ENCODE results near the gene BECN2.
"Not testable (repeated sequence)": the region's sequence is repeated elsewhere in the genome, so short reads cannot be mapped to it uniquely, and the experiment has no call there.

The BECN2 gene

DNA sequence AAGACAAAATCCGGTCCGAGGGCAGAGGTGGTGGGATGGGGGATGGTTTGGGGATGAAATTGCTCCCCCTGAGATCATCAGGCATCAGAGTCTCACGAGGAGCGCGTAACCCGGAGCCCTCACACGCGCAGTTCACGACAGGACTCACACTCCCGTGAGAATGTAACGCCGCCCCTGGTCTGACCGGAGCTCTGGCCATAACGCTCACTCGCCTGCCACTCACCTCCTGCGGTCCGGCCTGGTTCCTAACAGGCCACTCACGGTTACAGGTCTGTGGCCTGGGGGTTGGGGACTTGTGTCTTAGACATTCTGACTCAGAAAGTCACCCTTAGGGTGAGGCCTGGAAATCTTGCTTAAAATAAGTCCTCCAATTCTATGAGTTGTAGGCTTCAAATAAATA, 21.5 kb downstream of the BECN2 start:
- DNase-seq (ENCODE audit: low read depth in 2 of 2) = no peak

DNA sequence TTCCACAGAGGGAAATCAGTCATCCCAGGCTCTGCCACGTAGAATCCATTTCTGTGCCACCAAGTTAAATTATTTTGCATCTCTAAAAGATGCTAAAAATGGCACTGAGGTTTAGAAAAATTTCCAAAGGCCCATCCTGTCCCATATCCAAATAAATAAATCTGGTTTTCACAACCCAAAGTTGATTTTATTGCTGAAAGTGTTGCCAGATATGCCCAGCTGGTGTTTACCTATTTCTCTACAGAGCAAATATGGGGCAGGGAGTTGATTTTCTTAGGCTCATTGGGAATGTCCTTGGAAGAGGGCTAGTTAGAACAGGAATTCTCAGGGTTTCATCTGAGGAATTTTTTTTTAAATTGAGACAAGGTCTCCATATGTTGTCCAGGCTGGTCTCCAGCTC, 22.4 kb downstream of the BECN2 start:
- no peak for DNase-seq (ENCODE audit: low read depth in 2 of 2)

DNA sequence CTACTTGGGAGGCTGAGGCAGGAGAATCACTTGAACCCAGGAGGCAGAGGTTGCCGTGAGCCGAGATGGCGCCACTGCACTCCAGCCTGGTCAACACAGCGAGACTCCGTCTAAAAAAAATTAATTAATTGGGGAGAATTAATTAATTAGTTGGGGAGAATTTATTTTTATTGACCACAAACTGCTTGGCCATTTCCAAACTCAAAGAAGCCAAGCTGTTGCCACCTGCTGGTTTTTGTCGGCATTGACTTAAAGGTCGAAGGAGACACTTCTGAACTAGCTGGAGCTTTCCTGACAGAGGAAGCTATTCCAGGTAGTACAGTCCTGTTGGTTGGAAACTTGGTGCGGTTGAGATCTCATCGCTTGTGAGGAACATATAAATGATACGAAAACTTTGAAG, 28.2 kb downstream of the BECN2 start:
- DNase-seq (ENCODE audit: low read depth in 2 of 2) = no peak

DNA sequence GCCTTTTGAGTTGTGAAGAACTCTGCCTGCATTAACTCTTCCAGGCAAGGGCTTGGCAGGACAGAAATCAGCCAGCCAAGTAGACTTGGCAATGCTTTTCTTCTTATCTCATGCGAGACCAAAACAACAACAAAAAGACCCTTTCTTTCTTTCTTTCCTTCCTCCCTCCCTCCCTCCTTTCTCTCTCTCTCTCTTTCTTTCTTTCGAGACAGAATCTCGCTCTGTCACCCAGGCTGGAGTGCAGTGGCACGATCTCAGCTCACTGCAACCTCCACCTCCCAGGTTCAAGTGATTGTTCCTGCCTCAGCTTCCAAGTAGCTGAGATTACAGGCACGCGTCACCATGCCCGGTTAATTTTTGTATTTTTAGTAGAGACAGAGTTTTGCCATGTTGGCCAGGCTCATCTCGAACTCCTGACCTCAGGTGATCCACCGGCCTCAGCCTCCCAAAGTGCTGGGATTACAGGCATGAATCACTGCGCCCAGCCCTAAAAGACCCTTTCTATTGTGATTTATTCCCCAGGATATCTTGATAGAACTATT, 30.9 kb downstream of the BECN2 start:
- not testable (repeated sequence) for DNase-seq (ENCODE audit: low read depth in 2 of 2)

GRCh38 chr1:241990040-241990439, 32.5 kb downstream of the BECN2 start:
- no peak for DNase-seq (ENCODE audit: low read depth in 2 of 2)

DNA sequence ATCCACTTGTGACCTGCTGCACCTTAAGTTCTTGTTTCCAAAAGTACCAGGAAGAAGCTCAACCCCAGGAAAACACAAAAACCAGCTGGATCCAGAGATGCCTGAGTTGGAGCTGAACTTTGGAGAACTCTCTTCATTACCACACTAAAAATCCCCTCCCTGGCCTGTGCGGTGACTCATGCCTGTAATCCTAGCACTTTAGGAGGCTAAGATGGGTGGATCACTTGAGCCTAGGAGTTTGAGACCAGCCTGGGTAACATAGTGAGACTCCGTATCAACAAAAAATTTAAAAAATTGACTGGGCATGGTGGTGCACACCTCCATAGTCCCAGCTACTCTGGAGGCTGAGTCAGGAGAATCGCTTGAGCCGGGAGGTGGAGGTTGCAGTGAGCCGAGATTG, 35.2 kb downstream of the BECN2 start:
- DNase-seq (ENCODE audit: low read depth in 2 of 2) = no peak

DNA sequence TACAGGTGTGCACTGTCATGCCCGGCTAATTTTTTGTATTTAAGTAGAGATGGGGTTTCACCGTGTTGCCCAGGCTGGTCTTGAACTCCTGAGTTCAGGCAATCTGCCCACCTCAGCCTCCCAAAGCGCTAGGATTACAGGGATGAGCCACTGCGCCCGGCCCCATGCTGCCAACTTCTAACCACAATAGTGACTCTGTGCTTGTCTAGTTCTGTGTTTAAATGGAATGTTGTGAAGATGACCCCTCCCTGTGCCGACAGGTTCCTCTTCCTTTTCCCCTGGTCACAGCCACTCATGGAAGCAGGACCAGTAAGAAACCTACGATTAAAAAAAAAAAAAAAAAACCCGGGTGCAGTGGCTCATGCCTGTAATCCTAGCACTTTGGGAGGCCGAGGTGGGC, 36.6 kb downstream of the BECN2 start:
- DNase-seq (ENCODE audit: low read depth in 2 of 2) = no peak

DNA sequence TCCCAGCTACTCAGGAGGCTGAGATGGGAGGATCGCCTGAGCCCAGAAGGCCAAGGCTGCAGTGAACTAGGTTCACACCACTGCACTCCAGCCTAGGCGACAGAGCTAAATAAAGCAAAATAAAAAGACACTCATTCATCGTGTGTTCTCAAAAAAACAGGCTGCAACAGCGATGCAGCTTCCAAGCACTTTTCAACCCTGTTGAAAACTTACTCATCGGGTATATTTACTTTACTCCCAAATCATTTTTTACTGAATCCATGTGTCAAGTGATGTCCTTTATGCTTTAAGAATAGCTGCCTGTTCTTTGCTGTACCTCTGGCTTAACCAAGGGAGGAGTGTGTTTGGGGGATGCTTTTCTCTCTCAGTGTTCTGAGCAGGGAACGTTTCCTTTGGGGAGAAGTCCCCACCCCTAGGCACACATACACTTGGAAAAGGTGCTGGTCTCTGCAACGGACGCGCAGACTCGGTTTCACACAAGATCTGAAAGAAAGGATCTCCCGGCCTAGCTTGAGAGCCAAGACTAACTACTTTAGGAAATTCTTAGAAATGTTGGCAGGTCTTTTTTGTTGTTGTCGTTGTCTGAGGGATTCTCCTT, 39.9 kb downstream of the BECN2 start:
- no peak for DNase-seq (ENCODE audit: low read depth in 2 of 2)

DNA sequence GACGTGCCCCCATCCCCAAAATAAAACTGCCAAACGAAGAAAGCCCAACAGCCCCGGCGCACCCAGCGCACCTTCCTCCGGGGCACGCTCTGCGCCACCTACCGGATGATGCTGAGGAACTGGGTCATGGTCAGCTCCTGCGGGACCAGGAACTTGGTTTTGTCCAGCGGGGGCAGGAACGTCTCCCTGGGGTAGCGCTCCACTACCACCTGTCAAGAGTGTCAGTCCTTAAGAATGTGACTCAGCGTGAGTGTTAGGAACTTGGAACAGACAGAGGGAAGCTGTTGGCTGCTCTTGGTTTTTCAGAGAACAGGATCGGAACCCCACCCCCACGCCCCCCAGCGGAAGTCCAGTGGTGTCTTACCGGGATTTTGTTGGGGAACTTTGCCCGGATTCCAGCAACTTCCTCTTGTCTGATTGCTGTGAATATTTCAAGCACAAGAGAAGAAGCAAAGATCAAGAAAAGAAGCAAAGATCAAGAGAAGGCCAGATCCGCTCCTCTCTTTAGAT, 40.9 kb downstream of the BECN2 start:
- DNase-seq (ENCODE audit: low read depth in 2 of 2) = peak; percentile 3 to 26

DNA sequence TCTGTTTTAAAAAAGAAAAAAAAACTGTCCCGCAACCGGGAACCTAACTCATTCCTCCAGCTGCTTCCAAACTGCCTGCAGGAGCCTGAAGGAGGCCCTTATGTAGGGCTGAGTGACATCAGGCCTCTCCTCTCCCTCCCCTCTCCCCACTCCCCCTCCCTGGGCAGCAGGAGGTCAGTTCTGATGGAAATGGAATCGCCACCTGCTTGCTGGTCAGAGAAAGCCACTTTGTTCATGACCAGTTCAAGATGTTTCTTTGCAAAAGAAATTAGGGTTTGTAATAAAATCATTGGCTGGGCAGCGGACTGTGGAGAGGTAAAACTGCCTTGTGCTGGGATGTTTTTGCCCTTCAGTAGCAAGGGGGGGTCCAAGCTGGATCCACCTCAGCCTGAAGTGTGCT, 41.5 kb downstream of the BECN2 start, which contains the start of gene MAP1LC3C:
Gene MAP1LC3C, minus strand, starts transcription at position 73 of the 400 bp plus-strand sequence. CDS start 90 bp downstream, outside the sequence.
- DNase-seq (ENCODE audit: low read depth in 2 of 2) = no peak

DNA sequence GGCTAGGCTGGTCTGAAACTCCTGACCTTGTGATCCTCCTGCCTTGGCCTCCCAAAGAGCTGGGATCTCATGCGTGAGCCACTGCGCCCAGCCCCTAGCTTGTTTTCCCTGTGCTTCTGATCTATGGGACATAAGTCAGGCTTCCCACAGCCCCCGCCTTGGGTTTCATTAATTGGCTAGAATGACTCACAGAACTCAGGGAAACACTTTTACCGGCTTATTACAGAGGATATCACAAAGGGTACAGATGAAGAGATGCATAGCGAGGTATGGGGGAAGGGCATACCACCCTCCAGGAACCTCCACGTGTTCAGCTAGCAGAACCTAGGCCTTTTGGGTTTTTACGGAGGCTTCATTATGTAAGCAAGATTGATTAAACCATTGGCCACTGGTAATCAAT, 42.9 kb downstream of the BECN2 start:
- no peak for DNase-seq (ENCODE audit: low read depth in 2 of 2)

DNA sequence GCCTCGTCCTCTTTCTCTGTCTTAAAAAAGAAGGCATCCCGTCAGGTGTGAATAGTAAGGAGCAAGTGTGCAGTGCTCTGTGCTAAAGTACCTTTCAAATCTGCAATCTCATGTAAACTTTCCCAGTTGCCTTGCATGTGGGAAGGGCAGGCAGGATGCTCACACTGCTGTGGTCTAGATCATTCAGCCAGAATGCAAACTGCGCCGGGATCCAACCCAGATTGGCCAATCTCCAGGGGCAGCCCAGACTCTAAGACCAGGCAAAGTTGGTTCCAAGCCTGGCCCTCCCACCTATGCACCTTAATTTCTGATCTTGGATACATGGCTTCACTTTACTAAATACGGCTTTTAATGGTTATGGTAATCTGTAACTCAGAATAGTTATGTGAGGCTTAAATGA, 44.5 kb downstream of the BECN2 start:
- no peak for DNase-seq (ENCODE audit: low read depth in 2 of 2)

DNA sequence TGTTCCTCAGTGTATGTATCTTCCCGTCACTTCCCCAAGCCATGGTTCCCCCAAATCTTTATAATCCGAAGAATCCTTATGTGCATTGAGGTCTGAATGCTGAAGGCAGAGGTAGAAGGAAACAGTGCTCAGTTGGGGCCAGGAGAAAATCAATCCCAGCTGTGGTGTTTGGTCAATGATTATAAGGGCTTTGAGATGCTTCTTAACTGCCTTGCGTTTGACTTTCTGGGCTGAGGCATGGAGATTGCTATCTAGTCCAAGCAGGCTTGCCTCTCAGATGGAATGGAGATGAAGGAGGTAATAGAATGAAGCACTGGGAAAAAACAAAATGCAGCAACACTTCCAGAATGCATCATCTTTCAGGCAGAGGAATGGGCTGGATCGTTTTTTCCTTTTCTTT, 44.9 kb downstream of the BECN2 start:
- DNase-seq (ENCODE audit: low read depth in 2 of 2) = no peak

DNA sequence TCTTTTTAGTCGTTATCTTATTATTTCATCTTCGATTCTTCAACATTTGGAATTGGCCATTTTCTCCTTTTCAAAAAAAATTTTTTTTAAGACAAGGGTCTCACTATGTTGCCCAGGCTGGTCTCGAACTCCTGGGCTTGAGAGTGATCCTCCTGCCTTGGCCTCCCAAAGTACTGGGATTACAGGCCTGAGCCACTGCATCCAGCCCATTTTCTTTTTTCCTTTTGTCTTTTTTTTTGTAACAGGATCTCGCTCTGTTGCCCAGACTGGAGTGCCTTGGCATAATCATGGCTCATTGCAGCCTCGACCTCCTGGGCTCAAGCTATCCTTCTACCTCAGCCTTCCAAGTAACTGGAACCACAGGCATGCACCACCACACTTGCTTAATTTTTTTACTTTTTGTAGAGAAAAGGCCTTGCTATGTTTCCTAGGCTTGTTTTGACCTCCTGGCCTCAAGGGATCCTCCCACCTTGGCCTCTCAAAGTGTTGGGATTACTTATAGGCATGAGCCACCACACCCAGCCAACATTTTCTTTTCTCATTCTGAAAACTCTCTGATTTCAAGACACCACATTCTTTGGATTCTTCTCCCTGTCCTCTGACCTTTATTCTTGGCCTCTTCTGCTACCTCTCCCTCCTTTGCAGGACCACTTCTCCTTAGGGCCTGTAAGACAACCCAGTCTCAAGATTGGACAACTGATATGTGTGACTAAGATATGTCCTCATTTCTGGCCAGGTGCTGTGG, 47.4 kb downstream of the BECN2 start:
- DNase-seq (ENCODE audit: low read depth in 2 of 2) = no peak

DNA sequence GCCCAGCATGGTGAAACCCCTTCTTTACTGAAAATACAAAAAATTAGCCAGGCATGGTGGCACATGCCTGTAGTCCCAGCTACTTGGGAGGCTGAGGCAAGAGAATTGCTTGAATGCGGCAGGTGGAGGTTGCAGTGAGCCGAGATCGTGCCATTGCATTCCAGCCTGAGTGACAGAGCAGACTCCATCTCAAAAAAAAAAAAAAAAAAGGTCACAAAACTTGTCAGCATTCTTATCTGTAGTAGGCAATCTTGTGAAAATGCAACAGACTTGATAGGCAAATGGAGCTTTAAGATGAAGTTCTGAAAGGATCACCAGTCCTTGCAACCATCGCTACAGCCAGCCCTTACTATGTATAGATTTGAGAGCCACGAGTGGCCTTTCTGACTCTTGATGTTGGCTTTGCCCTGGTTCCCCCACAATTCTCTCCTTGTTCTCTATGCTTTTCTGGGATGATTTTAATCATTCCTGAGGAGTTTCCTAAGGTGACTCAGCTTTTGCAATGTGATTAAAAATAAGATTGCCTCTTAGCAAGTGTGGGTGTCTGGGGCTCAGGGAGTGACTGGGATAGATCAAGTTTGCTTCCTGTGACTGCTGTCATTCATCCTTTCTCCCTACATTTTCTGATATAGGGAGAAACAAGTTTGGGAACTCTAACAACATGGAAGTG, 48.4 kb downstream of the BECN2 start:
- no peak for DNase-seq (ENCODE audit: low read depth in 2 of 2)

- no peak for DNase-seq (ENCODE audit: low read depth in 2 of 2)
Measured at GRCh38 chr1:242006976-242007375, 49.4 kb downstream of the BECN2 start.
